BLaER1 (cell line): ENCODE data around the gene IL1RAPL1.

Experiments used
- H3K27ac ChIP-seq: shearing (Covaris generic); formaldehyde crosslinking; 2 replicates; pipeline ENCODE4 v1.8.1; 2022
- H3K27me3 ChIP-seq: shearing (Covaris generic); formaldehyde crosslinking; 2 replicates; pipeline ENCODE4 v1.8.1; 2022
- H3K36me3 ChIP-seq: shearing (Covaris generic); formaldehyde crosslinking; 2 replicates; pipeline ENCODE4 v1.8.1; 2022
- H3K4me1 ChIP-seq: shearing (Covaris generic); formaldehyde crosslinking; 2 replicates; pipeline ENCODE4 v1.8.1; 2022
- H3K4me2 ChIP-seq: shearing (Covaris generic); formaldehyde crosslinking; 2 replicates; pipeline ENCODE4 v1.8.1; 2022
- H3K4me3 ChIP-seq: shearing (Covaris generic); formaldehyde crosslinking; 2 replicates; pipeline ENCODE4 v1.8.1; 2022
- H3K9ac ChIP-seq: shearing (Covaris generic); formaldehyde crosslinking; 2 replicates; pipeline ENCODE4 v1.8.1; 2022
- H3K9me3 ChIP-seq: shearing (Covaris generic); formaldehyde crosslinking; 2 replicates; pipeline ENCODE4 v1.8.1; 2022
- H4K20me1 ChIP-seq: shearing (Covaris generic); formaldehyde crosslinking; 2 replicates; pipeline ENCODE4 v1.8.1; 2022
- Cebpa-rat ChIP-seq: shearing (Covaris generic); IDR thresholded peaks from 2 replicates; pipeline ENCODE4 v1.8.1; 2022

Gene IL1RAPL1

DNA sequence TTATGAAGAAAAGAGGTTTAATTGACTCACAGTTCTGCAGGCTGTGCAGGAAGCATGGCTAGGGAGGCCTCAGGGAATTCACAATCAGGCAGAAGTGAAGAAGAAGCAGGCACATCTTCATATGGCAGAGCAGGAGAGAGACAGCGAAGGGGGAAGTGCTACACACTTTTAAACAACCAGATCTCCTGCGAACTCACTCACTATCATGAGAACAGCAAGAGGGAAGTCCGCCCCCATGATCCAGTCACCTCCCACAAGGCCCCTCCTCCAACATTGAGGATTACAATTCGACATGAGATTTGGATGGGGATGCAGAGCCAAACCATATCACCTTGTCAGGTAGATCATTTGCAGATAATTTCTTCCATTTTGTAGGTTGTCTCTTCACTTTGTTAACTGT, 1072.7 kb downstream of the IL1RAPL1 start:
- no peak for TF ChIP-seq Cebpa-rat
- Histone ChIP-seq H3K9me3 (no peaks in the 10 kb centered on the region), H3K27me3 (no peaks in the 10 kb centered on the region), H3K4me3 (no peak overlapping the region), H3K9ac (no peak overlapping the region), H3K4me1 (peaks cover 6% of the 10 kb centered on the region; the same call in 1 of the 2 replicates), H3K27ac (no peak overlapping the region), H3K4me2 (no peak overlapping the region), H4K20me1 (no peaks in the 10 kb centered on the region), H3K36me3 (no peaks in the 10 kb centered on the region)

DNA sequence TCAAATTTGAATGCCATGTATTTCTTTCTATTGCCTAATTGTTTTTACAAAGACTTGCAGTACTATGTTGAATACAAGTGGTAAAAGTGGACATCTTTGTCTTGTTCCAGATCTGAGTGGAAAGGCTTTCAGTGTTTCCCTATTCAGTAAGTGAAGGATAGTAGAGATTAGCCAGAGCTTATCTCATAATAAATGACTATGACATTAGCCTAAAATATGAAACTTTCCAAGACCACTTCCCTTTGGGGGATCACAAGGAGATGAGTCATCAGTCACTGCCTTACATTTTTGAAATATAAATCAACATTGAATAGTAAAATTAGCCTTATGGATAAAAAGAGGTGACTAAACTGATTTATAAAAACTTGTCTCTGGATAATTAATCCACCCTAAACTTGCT, 1074.0 kb downstream of the IL1RAPL1 start:
- H4K20me1 ChIP-seq, result no peaks in the 10 kb centered on the region
- no peak for TF ChIP-seq Cebpa-rat
- H3K9me3 ChIP-seq, result no peaks in the 10 kb centered on the region
- peaks cover 6% of the 10 kb centered on the region; the same call in 1 of the 2 replicates for H3K4me1 ChIP-seq
- no peak overlapping the region for H3K4me2 ChIP-seq
- H3K27ac ChIP-seq, result no peak overlapping the region
- H3K27me3 ChIP-seq, result no peaks in the 10 kb centered on the region
- H3K36me3 ChIP-seq, result no peaks in the 10 kb centered on the region
- no peak overlapping the region for H3K9ac ChIP-seq
- no peak overlapping the region for H3K4me3 ChIP-seq

DNA sequence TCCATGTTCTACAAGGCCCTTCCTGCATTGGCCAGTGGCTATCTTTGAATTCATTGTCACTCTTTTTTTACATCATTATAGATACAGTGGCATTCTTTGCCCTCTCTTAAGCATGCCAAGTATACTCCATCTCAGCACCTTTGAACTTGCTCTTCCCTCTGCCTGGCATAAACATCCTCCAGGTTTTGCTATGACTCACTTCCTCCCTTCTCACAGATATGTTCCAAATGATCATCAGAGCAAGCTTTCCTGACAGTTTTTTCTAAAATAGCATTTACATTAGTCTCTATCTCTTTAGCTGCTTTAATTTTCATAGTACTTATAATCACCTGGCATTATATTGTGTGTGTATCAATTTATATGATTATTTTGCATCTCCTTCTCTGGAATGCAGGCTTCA, 1074.9 kb downstream of the IL1RAPL1 start:
- no peaks in the 10 kb centered on the region for H3K9me3 ChIP-seq
- H3K4me2 ChIP-seq, result no peak overlapping the region
- H3K36me3 ChIP-seq, result no peaks in the 10 kb centered on the region
- H4K20me1 ChIP-seq, result no peaks in the 10 kb centered on the region
- peaks cover 6% of the 10 kb centered on the region; the same call in 1 of the 2 replicates for H3K4me1 ChIP-seq
- H3K4me3 ChIP-seq, result no peak overlapping the region
- H3K27ac ChIP-seq, result no peak overlapping the region
- no peak overlapping the region for H3K9ac ChIP-seq
- TF ChIP-seq Cebpa-rat, result no peak
- no peaks in the 10 kb centered on the region for H3K27me3 ChIP-seq

DNA sequence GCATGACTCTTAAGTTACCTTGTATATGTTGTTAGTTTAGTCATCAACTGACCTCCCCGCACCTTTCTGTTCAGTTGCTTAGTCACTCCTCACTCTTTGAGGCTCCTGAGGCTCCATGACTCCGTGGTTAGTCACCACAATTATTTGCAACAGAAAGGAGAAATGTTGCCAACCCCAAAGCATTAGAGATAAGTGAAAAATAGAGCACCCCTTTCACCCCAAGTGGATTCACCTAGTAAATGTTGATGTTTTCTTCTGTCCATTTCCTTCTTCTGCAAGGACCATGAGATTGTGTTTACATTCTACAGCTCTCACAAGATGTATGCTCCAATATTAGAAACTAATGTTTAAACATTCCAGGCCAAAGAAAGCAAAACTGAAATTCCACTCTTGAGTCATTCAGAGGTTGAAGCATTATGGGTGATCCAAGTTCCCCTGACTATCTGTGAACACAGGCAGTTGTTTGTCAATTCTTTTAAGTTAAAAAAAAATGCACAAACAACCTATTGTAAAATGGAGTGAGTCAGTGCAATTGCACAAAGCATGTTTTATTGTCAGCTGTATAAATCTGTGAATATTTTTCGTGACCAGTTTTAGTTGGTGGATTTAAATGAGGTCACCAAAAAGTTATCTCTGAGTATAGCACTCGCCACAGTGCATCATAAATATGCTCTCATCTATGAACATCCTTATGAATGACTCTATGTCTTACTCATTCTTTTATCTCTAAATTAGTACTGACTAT, 1075.7 kb downstream of the IL1RAPL1 start:
- no peaks in the 10 kb centered on the region for H3K9me3 ChIP-seq
- no peak for TF ChIP-seq Cebpa-rat
- H3K9ac ChIP-seq, result no peak overlapping the region
- H3K27me3 ChIP-seq, result no peaks in the 10 kb centered on the region
- H4K20me1 ChIP-seq, result no peaks in the 10 kb centered on the region
- no peak overlapping the region for H3K4me3 ChIP-seq
- no peaks in the 10 kb centered on the region for H3K36me3 ChIP-seq
- H3K4me2 ChIP-seq, result no peak overlapping the region
- H3K27ac ChIP-seq, result no peak overlapping the region
- peaks cover 6% of the 10 kb centered on the region; the same call in 1 of the 2 replicates for H3K4me1 ChIP-seq

DNA sequence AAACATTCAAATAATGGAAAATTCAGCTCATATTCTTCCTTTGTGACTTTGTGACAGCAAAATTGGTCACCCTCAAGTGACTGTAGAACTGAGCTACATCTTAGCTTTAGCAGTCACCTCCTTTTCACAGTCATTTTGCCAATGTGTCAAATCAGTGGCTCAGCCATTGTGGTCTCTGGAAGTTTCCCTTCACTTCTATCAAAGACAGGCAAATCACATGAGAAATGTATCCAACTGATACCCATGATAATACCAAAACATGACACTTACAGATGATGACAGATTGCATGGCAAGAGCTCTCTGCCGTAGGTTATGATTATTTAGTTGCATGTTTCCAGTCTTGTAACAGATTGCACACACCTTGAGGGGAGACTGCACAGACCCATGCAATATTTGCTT, 1078.3 kb downstream of the IL1RAPL1 start:
- no peaks in the 10 kb centered on the region for H3K27me3 ChIP-seq
- no peak overlapping the region for H3K27ac ChIP-seq
- no peak for TF ChIP-seq Cebpa-rat
- peaks cover 6% of the 10 kb centered on the region; the same call in 1 of the 2 replicates for H3K4me1 ChIP-seq
- no peaks in the 10 kb centered on the region for H3K36me3 ChIP-seq
- H3K9me3 ChIP-seq, result no peaks in the 10 kb centered on the region
- H4K20me1 ChIP-seq, result no peaks in the 10 kb centered on the region
- H3K4me2 ChIP-seq, result no peak overlapping the region
- no peak overlapping the region for H3K9ac ChIP-seq
- H3K4me3 ChIP-seq, result no peak overlapping the region

DNA sequence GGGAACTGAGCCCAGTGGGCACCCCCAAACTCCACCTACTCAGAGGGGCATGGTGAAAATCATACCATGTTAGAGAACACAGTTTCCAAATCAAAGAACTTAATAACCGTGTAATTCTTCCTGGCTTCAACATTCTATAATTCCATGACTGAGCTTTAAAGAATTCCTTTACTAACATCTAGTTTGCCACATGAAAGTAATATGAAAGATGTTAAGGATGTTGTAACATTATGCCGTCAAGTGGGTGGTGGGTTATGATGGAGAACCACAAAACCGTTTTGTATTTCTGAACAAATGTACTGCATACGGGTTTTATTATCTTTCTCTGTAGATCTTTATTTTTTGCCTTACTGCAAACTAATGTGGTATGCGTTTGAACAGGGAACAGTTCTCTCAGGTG, 1079.1 kb downstream of the IL1RAPL1 start:
- peaks cover 6% of the 10 kb centered on the region; the same call in 1 of the 2 replicates for H3K4me1 ChIP-seq
- H3K9me3 ChIP-seq, result no peaks in the 10 kb centered on the region
- no peak overlapping the region for H3K4me3 ChIP-seq
- H3K4me2 ChIP-seq, result no peak overlapping the region
- no peaks in the 10 kb centered on the region for H4K20me1 ChIP-seq
- H3K36me3 ChIP-seq, result no peaks in the 10 kb centered on the region
- H3K27me3 ChIP-seq, result no peaks in the 10 kb centered on the region
- no peak overlapping the region for H3K27ac ChIP-seq
- no peak for TF ChIP-seq Cebpa-rat
- H3K9ac ChIP-seq, result no peak overlapping the region

DNA sequence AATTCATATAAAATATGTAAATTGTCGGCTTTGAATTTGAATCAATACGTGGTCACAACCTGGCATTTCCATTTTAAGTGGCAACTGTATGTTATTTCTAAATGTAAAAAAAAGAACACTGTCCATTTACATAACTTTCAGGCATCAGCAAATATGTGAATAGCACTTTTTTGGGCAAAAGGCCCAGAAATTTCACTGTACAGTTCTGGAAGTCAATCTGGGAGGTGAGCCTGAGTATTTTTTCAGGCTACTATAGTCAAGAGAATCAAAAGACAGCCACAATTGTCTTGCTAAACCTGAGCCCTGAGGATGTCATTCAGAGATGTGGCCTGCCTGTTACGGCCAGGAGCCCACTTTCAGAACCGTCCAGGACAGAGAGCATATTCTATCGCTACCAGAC, 1084.2 kb downstream of the IL1RAPL1 start:
- H3K4me3 ChIP-seq, result no peak overlapping the region
- H3K4me1 ChIP-seq, result no peaks in the 10 kb centered on the region
- no peak for TF ChIP-seq Cebpa-rat
- H3K4me2 ChIP-seq, result no peak overlapping the region
- no peaks in the 10 kb centered on the region for H4K20me1 ChIP-seq
- no peak overlapping the region for H3K9ac ChIP-seq
- H3K36me3 ChIP-seq, result no peaks in the 10 kb centered on the region
- no peaks in the 10 kb centered on the region for H3K27me3 ChIP-seq
- H3K9me3 ChIP-seq, result no peaks in the 10 kb centered on the region
- no peak overlapping the region for H3K27ac ChIP-seq

DNA sequence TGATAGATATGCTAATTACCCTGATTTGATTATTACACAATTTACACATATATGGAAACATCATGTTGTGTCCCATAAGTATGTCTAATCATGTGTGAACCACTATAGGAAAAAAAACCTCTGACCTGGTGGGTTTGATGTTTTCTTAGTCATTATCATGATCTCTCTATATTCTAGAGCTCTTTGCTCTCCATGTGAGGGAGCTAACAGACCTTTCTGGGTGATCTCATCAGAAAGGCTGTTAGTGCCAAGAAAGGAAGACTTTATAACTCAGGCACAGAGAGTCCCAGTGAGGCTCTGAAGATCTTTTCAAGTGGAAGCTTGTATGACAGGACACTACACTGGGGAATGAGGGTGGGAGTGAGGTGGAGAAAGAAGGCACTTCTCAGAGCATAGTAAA, 1100.4 kb downstream of the IL1RAPL1 start:
- TF ChIP-seq Cebpa-rat, result no peak
- H3K9ac ChIP-seq, result no peak overlapping the region
- H3K27ac ChIP-seq, result no peak overlapping the region
- no peaks in the 10 kb centered on the region for H3K27me3 ChIP-seq
- no peaks in the 10 kb centered on the region for H3K9me3 ChIP-seq
- no peak overlapping the region for H3K4me3 ChIP-seq
- no peaks in the 10 kb centered on the region for H3K4me1 ChIP-seq
- H3K4me2 ChIP-seq, result no peak overlapping the region
- H3K36me3 ChIP-seq, result no peaks in the 10 kb centered on the region
- H4K20me1 ChIP-seq, result no peaks in the 10 kb centered on the region

DNA sequence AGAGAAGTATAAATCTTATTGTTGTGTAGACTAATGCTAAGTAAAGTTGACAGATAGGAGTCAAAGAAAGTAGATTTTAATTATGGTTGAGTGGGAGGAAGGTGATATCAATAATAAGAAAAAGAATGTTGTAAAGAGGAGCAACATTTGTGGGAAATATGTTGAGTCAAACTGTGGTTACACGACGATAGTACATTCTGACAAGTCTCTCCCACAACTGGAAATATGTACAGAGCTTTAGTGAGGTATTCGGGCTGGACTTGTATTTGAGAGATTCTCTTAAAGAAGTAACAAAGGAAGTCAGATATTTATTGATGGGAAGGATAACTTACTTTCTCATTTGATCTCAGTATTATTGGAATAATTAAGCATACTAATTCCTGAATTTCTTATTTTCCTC, 1102.8 kb downstream of the IL1RAPL1 start:
- Histone ChIP-seq H3K36me3 (no peaks in the 10 kb centered on the region), H3K27ac (no peak overlapping the region), H3K9ac (no peak overlapping the region), H3K4me3 (no peak overlapping the region), H3K4me2 (no peak overlapping the region), H4K20me1 (no peaks in the 10 kb centered on the region), H3K9me3 (no peaks in the 10 kb centered on the region), H3K27me3 (no peaks in the 10 kb centered on the region), H3K4me1 (no peaks in the 10 kb centered on the region)
- TF ChIP-seq Cebpa-rat, result no peak

DNA sequence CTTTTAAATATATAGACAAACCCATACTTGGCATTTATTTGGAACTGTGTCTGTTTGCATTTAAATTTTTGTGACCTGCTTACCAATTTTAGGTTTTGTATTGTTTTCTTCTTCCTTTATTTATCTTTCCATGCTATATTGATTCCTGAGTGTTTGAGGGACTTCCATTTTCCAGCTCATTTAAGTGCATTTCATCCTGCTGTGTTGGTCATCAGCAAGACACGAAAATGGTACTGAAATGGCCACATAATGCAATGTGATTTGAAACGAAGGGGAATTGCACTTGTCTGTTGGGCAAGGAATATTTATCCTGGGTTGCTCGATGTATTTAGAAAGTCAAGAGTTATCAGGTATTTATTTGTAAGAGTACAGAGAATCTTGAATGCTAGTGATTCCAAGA, 1103.8 kb downstream of the IL1RAPL1 start:
- TF ChIP-seq Cebpa-rat, result no peak
- H3K4me3 ChIP-seq, result no peak overlapping the region

More for the DNA sequence above, 1103.8 kb downstream of the IL1RAPL1 start:
- Histone ChIP-seq H3K9ac (no peak overlapping the region), H3K36me3 (no peaks in the 10 kb centered on the region), H3K4me1 (no peaks in the 10 kb centered on the region), H3K27me3 (no peaks in the 10 kb centered on the region), H3K27ac (no peak overlapping the region), H3K9me3 (no peaks in the 10 kb centered on the region), H4K20me1 (no peaks in the 10 kb centered on the region), H3K4me2 (no peak overlapping the region)
